AG04450 (cell line): ENCODE data around the gene NCBP1. TPM values are rescaled to one million over a fixed set of nuclear protein-coding genes. Genes with fewer than 3 reads are reported as not detected.

Source experiments
- CTCF ChIA-PET: fragments of 300-600, 350-600 bp; formaldehyde crosslinking; extraction: SDS; loops from one replicate; lab custom pipeline; 2022; ENCODE audit warnings: antibody characterized with exemption, inconsistent platforms; lab: Charles Lee
- POLR2A ChIA-PET: fragments of 350-600 bp; formaldehyde crosslinking; extraction: SDS; loops from one replicate; lab custom pipeline; 2021; ENCODE audit warnings: antibody characterized with exemption, inconsistent platforms; lab: Yijun Ruan, JAX
- DNase-seq: peaks from one replicate; pipeline ENCODE4 v3.0.0-alpha.2; 2011; ENCODE audit warnings: low read depth, low spot score
- H3K27ac ChIP-seq: one replicate; pipeline ENCODE4 v1.5.1; 2012; ENCODE audit warnings: low read depth, low read length, control low read depth
- H3K27me3 ChIP-seq: one replicate; pipeline ENCODE4 v1.6.0; 2012; ENCODE audit warnings: low read length; ENCODE audit not compliant: control insufficient read depth, insufficient read depth
- H3K4me3 ChIP-seq: 2 replicates; pipeline ENCODE4 v1.5.1; 2011; ENCODE audit warnings: mild to moderate bottlenecking, low read depth, low read length, control low read depth
- H3K9me3 ChIP-seq: 2 replicates; pipeline ENCODE4 v1.5.1; 2012; ENCODE audit warnings: low read length; ENCODE audit not compliant: control insufficient read depth, insufficient read depth
- polyA plus RNA-seq: library from polyadenylated mRNA; depleted of rRNA; stranded (reverse); fragments of >200 nt; gene quantifications from 2 replicates; pipeline ENCODE4 v1.2.3, GENCODE V29; 2011
- TF ChIP-seq, protein P1 (sequence below): IDR thresholded peaks from 2 replicates; pipeline ENCODE4 v1.5.1; 2011; ENCODE audit warnings: low read depth, low read length, control low read depth, inconsistent platforms

Gene NCBP1
- polyA plus RNA-seq, 1 experiment: 39.2 TPM

DNA sequence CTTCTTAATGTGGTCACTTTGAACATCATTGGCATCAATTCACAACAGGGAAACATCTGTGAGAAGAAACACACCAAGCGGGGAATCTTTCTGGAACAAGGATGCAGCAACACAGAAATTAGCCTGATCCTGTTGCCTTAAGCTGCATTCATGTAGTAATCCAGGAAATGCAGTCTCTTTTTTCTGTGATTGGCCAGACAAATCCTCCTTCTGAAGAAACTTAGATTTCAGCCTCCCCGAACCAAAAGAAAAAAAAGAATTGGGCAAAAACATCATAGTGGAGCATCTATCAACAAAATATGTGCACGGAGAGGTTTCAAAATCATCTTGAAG, 70.7 kb downstream of the NCBP1 start:
- H3K9me3 ChIP-seq: no peaks in the 10 kb centered on the region
- no peak for DNase-seq
- TF ChIP-seq, protein P1, sequence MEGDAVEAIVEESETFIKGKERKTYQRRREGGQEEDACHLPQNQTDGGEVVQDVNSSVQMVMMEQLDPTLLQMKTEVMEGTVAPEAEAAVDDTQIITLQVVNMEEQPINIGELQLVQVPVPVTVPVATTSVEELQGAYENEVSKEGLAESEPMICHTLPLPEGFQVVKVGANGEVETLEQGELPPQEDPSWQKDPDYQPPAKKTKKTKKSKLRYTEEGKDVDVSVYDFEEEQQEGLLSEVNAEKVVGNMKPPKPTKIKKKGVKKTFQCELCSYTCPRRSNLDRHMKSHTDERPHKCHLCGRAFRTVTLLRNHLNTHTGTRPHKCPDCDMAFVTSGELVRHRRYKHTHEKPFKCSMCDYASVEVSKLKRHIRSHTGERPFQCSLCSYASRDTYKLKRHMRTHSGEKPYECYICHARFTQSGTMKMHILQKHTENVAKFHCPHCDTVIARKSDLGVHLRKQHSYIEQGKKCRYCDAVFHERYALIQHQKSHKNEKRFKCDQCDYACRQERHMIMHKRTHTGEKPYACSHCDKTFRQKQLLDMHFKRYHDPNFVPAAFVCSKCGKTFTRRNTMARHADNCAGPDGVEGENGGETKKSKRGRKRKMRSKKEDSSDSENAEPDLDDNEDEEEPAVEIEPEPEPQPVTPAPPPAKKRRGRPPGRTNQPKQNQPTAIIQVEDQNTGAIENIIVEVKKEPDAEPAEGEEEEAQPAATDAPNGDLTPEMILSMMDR: no peak
- ChIA-PET POLR2A (interaction anchor here (0.5 kb wide), 1 partner anchor 203 kb away, joined by 4 read pairs; no protein-coding TSS in a partner anchor), CTCF (interaction anchor here (4.0 kb wide), 1 partner anchor 198 kb away, joined by 34 read pairs; no protein-coding TSS in a partner anchor)
- peaks cover 7% of the 10 kb centered on the region for H3K27me3 ChIP-seq
- H3K4me3 ChIP-seq: no peak overlapping the region
- H3K27ac ChIP-seq: no peak overlapping the region

DNA sequence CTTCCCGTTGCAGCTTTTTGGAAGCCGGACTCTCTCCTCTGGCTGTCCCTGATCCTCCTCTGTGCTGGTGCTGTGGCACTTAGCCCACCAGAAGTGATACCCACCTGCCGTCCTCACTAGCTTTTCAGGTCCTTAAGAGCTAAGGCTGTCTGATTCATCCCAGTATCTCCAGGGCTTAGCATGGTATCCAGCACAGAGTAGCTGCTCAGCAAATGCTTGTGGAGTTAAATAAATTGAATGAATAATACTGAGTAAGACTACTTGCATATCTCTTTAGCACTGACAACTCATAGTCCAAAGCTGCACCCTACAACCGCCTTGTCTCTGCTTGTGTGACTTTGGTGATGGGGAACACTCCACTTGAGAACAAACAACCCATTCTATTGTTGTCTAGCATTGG, 71.2 kb downstream of the NCBP1 start:
- H3K27me3 ChIP-seq: peaks cover 7% of the 10 kb centered on the region
- no peaks in the 10 kb centered on the region for H3K9me3 ChIP-seq
- H3K27ac ChIP-seq: no peak overlapping the region
- DNase-seq: no peak
- TF ChIP-seq, protein P1: no peak
- no peak overlapping the region for H3K4me3 ChIP-seq
- CTCF ChIA-PET: interaction anchor here (1.1 to 4.0 kb wide), 2 partner anchors 194 to 197 kb away, joined by 3 to 34 read pairs; no protein-coding TSS in a partner anchor
- POLR2A ChIA-PET: interaction anchor here (0.5 kb wide), 1 partner anchor 202 kb away, joined by 4 read pairs; no protein-coding TSS in a partner anchor

DNA sequence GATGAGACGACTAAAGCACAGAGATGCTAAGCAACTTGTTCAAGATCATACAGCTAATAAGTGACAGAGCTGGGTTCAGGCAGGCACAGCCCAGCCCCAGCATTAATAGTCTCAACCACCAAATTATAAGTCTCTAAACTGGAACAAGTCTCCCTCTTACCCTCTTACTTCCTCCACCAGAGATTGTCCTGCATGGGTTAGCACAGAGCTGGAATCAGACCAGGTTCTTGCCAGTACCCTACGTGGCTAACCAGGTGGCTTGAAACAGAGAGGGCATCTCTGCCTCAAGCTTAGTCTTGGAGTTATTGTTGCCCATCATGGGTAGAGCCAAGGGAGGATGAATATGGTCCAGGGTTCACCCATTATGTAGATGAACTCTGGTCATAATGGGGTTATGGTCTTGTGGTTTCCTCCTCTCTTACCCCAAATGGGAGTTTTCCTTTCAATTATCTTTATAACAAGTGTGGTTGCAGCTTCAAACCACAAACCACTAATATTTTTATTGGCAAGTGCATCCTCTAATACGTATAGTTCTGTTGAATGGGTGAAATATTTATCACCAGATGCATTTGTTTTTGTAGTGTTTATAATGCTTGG, 71.8 kb downstream of the NCBP1 start:
- POLR2A ChIA-PET: no interaction called here

DNA sequence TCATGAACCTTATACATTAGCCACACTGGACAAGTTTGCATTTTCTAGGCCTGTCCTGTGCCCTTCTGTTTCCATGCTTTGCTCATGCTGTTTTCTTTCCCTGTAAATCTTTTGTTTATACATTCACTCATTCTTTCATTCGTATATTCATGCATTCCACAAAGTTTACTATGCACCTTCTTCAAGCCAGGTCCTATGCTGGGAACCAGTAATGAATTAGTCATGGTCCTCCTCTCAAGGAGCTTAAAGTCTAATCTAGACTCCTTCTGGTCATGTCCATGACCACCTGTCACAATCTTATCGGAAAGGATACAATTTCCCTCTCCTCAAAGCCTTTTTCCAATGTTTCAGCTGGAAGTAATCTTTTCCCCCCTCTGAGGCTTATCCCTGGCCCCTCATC, 72.6 kb downstream of the NCBP1 start:
- DNase-seq: no peak
- no peak overlapping the region for H3K27ac ChIP-seq
- H3K9me3 ChIP-seq: no peaks in the 10 kb centered on the region
- ChIA-PET POLR2A (no interaction called here), CTCF (interaction anchor here (4.0 kb wide), 1 partner anchor 196 kb away, joined by 34 read pairs; no protein-coding TSS in a partner anchor)
- TF ChIP-seq, protein P1: no peak
- H3K4me3 ChIP-seq: no peak overlapping the region
- H3K27me3 ChIP-seq: peaks cover 7% of the 10 kb centered on the region

More for the DNA sequence above, 71.8 kb downstream of the NCBP1 start:
- Histone ChIP-seq H3K4me3 (no peak overlapping the region), H3K9me3 (no peaks in the 10 kb centered on the region), H3K27me3 (peaks cover 7% of the 10 kb centered on the region), H3K27ac (no peak overlapping the region)
- CTCF ChIA-PET: interaction anchor here (0.5 to 4.0 kb wide), 3 partner anchors 194 to 211 kb away, joined by 3 to 34 read pairs (median 4); no protein-coding TSS in a partner anchor
- DNase-seq: no peak
- TF ChIP-seq, protein P1: no peak

DNA sequence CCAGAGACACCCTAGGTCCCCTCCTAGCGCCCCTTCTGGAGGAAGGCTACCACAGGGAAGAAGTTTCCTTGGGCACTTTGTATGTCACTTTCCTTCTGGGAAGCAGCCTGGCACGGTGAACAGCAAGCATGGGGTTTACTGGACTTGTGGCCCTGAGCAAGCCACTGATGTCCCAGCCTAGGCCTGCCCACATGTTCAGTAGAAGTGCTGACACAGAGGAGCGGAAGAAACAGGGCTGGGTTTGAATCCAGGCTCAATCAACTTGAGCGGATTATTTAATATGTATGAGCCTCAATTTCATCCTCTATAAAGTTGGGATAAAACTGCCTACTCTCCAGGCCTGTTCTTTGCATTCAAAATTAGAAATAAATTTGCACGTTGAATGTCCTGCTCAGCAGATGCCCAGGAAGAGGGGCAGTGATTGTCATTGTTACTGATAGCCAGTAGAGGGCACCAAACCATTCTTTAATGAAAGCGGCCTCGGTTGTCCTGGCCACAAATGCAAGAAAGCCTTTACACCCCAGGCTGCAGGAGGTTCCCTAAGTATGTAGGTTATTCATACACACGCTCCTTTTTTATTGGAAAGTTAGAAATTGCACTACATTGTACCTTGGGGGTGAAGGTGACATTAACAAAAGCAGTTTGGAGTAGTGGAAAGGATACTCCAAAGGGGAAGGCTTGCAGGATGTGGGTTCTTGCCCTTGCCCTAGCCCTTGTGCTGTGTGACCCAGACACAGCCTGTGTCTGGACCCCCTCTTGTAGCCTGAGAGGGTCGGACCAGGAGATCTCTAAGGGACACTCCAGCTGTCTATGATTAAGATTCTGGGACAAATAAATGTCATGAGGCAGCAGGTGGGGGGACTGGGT, 77.0 kb downstream of the NCBP1 start:
- Histone ChIP-seq H3K9me3 (no peaks in the 10 kb centered on the region), H3K27me3 (peaks cover 7% of the 10 kb centered on the region), H3K4me3 (no peak overlapping the region), H3K27ac (no peak overlapping the region)
- TF ChIP-seq, protein P1: peak; percentile 73
- no peak for DNase-seq
- ChIA-PET CTCF (interaction anchor here (5.4 kb wide), 1 partner anchor 191 kb away, joined by 66 read pairs; no protein-coding TSS in a partner anchor), POLR2A (no interaction called here)
